PC-9 (cell line): ENCODE measurements around the gene PLEKHG2.

Source experiments
- EZH2 ChIP-seq: fragments of 200-600 bp; sonication (generic); IDR thresholded peaks from 2 replicates; pipeline ENCODE4 v1.8.0; 2017; ENCODE audit warnings: antibody characterized with exemption, low read depth
- TF ChIP-seq, protein P1 (sequence below): fragments of 200-600 bp; sonication (generic); conservative IDR thresholded peaks from 2 replicates; pipeline ENCODE4 v1.6.1; 2017; ENCODE audit warnings: mixed run types, antibody characterized with exemption, mild to moderate bottlenecking, moderate library complexity

DNA sequence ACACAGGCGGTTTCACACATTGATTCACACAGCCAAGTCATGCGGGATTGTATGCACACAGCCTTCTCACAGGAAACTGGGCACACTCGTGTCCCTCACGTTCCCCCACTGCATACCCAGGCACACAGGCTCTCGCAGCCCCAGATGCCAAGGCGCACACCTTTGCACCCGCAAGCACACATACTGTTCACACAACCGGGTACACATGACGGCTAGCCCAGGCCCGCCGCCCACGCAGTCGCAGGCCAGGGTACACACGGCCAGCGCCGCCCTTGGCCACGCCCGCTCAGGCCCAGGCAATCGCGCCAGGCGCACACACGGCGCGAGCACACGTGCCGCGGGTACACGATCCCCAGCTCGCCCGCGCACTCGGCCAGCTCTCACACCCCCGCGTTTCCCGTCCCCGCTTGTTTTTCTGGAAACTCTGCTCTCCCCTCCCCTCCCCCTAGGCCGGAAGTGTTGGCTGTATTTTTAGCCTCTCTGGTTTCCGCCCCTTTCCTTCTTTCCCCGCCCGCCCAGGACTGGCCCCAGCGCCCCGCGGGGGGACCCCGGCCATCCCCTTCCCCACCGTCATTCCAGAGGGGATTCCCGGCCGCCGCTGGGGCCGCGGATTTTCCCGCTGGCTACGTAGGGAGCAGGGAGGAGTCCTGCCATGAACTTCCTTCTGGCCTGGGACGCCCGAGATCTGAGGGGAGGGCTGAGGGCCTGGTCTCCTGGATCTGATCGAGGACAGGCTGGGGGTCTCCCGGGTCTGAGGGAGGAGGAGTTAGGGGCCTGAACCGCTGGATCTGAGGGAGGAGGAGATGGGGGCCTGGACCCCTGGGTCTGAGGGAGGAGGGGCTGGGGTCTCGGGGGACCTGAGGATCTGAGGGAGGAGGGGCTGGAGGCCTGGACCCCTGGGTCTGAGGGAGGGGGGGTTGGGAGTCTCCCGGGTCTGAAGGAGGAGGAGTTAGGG, 9.8 kb upstream of the PLEKHG2 start:
- TF ChIP-seq EZH2, result no peak
- TF ChIP-seq, protein P1, sequence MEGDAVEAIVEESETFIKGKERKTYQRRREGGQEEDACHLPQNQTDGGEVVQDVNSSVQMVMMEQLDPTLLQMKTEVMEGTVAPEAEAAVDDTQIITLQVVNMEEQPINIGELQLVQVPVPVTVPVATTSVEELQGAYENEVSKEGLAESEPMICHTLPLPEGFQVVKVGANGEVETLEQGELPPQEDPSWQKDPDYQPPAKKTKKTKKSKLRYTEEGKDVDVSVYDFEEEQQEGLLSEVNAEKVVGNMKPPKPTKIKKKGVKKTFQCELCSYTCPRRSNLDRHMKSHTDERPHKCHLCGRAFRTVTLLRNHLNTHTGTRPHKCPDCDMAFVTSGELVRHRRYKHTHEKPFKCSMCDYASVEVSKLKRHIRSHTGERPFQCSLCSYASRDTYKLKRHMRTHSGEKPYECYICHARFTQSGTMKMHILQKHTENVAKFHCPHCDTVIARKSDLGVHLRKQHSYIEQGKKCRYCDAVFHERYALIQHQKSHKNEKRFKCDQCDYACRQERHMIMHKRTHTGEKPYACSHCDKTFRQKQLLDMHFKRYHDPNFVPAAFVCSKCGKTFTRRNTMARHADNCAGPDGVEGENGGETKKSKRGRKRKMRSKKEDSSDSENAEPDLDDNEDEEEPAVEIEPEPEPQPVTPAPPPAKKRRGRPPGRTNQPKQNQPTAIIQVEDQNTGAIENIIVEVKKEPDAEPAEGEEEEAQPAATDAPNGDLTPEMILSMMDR, result no peak
